Measurements from ENCODE around the gene COL10A1.
"Not testable (repeated sequence)": the region's sequence is repeated elsewhere in the genome, so short reads cannot be mapped to it uniquely, and the experiment has no call there.

The COL10A1 gene

DNA sequence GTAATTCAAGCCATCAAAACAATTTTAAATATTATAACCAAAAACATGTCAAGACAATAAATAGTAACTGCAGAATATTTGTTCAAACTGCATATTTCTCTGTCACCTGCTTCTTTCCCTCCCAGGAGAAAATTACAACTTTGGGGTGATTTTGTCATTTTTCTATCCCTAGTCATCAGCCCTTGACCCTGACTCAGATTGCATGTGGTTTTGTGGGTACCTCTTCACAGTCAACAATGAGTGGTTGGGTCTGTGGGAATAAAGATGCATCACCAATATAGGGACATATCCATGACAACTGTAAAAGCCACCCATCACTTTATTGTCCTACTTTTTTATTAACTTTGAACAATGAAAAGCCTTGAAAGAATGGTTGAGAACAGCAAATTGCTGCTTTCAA, 7.3 kb downstream of the COL10A1 start:
- DNase-seq: peak; percentile 42

- DNase-seq: no peak
These were observed 10.2 kb downstream of the COL10A1 start for GRCh38 chr6:116115781-116116180.

GRCh38 chr6:116113386-116113785, 12.5 kb downstream of the COL10A1 start:
- no peak for DNase-seq

- peak; percentile 52 for DNase-seq
These were observed 14.1 kb downstream of the COL10A1 start for GRCh38 chr6:116111552-116112528.

DNA sequence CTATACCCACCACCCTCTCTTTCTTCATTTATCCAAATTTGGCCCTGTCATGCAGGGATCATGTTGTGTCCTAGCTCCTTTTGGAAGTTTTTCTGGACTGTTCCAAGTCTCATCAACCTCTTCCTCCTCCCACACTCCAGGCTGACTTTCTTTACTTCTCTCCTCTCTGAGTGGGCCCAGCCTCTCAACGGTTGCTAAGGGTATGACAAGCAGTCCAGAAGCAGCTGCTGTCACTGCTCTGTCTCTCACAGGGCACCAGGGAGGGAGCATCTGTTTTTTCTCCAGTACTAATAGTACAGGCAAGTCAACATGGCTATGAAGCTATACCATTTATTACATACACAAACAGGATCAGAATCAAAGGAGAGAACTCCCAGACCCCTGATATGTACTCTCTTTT, 17.1 kb downstream of the COL10A1 start:
- no peak for DNase-seq

DNA sequence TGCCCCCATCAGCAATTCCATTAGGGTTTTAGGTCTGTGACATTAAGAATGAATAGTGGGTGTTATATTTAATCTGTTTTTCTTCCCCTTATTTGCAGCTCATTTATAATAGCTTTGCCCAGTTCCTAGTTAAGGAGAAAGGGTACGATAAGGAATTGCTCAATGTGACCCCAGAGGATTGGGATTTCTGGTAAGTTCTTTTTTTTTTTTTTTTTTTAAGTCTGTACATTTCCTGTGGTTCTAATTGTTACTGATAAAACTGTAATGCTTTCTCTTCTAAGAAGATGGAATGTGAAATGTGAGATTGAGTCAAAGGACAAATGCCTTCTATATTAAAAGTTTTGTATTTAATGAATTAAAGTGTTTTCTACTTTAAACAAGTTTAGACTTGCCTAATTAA, 19.8 kb downstream of the COL10A1 start:
- DNase-seq: no peak

DNA sequence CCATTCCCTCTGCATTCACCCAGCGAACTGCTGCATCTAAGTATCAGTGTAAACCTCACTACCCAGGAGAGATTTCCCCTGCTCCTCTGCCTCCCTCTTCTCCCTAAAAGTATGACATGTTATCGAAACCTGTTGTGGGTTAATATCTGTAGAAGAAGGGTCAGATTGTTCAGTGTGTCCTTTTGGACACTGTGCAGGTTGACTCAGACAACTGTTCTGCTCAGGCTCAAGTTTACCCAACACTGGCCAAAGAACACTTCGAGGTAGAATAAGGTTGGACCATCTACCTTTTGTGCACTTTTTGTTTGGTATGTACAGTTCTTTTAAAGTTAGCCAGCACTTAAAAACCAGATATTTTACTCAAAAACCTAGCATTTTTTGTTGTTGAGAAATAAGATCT, 20.7 kb downstream of the COL10A1 start:
- no peak for DNase-seq

DNA sequence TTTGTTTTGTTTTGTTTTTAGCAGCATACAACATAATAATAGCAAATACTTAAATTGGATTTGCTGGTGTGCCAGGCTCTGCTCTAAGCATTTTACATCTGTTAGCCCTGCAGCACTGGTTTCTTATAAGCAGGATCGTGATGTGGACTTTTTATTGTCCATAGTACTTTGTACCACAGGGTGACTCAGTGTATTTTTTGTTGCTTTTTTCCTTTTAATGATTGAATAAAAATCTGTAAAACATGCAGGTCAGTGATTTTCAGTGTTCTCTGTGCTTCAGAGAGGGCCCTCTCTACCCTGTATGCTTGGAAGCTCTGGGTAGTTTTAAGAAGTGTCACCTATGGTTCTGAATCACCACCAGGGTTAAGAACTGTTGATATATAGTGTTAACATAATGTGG, 21.3 kb downstream of the COL10A1 start:
- DNase-seq: no peak

- no peak for DNase-seq
These were observed 23.1 kb downstream of the COL10A1 start for GRCh38 chr6:116102873-116103272.

DNA sequence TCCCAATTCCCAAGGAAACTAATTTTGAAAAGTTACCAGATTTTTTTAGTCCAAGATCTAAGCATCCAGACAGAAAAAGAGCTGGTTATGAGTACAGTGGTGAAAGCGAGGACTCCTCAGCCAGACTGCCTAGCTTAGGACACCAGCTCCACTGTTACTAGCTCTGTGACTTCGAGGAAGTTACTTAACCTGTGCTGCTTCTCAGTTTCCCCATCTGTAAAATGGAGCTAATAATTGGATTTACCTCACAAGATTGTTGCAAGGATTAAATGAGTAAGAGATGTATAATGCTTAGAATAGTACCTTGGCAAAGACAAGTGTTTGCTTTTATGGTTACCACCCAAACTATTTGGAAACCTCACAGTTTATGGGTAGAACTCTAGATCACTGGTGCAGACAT, 24.1 kb downstream of the COL10A1 start:
- DNase-seq: no peak

DNA sequence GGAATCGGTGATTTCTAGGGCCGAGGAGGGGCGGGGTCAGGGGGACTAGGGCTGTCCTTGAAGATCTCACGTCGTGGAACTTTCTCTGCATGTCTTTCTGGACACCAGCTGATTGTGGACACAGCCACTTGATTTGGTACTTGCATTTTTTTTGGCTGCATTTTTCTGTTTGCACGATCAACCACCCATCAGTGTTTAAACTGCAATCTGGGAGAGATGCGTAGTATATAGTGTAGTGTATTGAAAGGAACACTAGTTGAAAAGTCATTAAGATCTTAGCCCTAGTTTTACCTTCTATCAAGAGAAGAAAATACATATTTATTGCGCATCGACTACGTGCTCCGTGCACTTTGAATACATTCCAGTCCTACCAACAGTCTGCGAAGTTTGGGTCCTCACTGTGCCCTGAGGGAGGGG, 24.6 kb downstream of the COL10A1 start:
- DNase-seq: no peak

GRCh38 chr6:116100419-116101301, 25.3 kb downstream of the COL10A1 start, which contains the start of gene NT5DC1:
TSS of gene NT5DC1 (plus strand) at chr6:116100853. CDS start at chr6:116100931, 78 bp downstream.
- DNase-seq: peak; percentile 91

- DNase-seq: no peak
These were observed 26.9 kb downstream of the COL10A1 start for GRCh38 chr6:116099036-116099435.

DNA sequence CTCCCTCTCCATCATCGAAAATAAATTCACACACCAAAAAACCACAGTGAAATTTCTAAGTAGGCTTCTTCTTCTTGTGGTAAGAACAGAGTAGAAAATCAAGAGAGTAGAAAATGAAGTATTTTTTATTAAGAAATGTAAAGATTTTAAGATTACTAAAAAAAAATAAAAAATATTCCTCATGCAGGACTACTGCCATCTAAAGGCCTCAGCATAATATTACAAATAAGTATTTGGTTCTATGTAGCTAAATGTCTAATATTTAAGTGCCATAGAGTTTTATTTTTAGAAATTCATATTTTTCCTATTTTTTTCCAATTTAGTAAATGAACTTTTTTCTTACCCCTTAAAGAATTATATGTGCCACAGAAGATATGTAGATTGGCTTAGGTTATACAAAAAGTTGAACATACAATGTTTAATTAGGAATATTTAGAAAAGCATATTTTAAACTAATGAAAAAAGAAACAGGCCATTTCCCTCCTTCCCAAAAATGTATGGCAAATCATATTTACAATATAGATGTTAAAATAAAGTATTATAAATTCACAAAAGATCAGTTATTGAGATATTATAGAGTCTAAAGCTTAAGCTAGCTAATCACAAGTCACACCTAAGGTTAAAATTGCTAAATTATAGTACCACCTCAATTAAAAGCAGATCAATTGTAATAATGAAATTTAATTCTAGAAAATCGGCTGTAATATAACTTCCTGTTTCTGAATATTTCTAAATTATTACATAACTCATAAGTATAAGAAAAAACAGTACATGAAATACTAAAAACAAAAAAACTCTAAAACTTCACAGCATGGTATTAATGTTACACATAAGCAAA, 28.7 kb downstream of the COL10A1 start:
- DNase-seq: no peak

DNA sequence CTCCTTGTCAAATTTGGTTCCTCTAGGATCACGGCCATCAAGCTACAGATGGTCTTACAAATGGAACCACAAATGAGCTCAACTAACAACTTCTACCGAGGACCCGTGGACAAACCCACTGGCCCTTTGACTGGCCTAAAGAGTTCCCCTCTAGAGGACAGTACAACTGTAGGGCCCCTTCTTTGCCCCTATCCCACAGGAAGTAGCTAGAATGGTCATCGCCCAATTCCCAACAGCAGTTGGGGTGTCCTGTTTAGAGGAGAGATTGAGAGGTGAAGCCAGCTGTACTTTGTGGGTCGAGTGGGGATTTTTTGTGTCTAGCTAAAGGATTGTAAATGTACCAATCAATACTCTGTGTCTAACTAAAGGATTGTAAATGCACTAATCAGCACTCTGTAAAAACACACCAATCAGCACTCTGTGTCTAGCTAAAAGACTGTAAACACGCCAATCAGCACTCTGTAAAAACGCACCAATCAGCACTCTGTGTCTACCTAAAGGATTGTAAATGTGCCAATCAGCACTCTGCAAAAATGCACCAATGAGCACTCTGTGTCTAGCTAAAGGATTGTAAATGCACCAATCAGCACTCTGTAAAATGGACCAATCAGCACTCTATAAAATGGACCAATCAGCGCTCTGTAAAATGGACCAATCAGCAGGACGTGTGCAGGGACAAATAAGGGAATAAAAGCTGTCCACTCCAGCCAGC, 29.7 kb downstream of the COL10A1 start:
- DNase-seq: not testable (repeated sequence)

GRCh38 chr6:116094041-116094440, 31.9 kb downstream of the COL10A1 start:
- no peak for DNase-seq

- DNase-seq: peak; percentile 56
These were observed 35.7 kb downstream of the COL10A1 start for GRCh38 chr6:116090251-116090650.

GRCh38 chr6:116088946-116089345, 37.0 kb downstream of the COL10A1 start:
- DNase-seq: no peak

- DNase-seq: no peak
These were observed 38.4 kb downstream of the COL10A1 start for GRCh38 chr6:116087437-116088027.

GRCh38 chr6:116084284-116084683, 41.6 kb downstream of the COL10A1 start:
- DNase-seq: no peak

DNA sequence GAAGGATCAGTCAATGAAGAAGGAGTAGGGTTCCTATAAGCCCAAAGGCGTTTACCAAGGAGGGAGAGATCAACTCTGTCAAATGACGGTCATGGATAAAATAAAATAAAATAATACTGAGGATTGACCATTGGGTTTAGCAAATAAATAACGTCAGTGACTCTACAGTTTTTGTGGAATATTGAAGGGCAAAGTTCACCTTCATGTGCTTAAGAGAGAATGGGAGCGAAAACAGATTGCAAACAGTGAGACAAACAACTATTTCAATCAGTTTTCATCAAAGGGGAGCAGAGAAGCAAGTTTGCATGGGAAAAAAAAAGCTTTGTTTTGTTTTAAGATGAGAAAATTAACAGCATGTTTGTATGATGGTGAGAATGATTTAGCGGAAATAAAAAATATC, 42.9 kb downstream of the COL10A1 start:
- no peak for DNase-seq

GRCh38 chr6:116078945-116079344, 47.0 kb downstream of the COL10A1 start:
- DNase-seq: no peak

All from activated CD4-positive, alpha-beta T cell treated with anti-CD3 and anti-CD28 coated beads, Interleukin-10, Interleukin-2, amounts not matched to agents 100 ng/mL and 50 ng/mL, durations not matched to agents 16 hours and 8 hours (primary cell).